GM12801 (cell line): ENCODE measurements around the gene PLEKHG4.

Experiments used
- CTCF ChIP-seq: IDR thresholded peaks from one replicate; pipeline ENCODE4 v1.5.1; 2011; ENCODE audit warnings: control low read depth; ENCODE audit not compliant: insufficient read length; ENCODE audit errors: extremely low read depth

The PLEKHG4 gene

DNA sequence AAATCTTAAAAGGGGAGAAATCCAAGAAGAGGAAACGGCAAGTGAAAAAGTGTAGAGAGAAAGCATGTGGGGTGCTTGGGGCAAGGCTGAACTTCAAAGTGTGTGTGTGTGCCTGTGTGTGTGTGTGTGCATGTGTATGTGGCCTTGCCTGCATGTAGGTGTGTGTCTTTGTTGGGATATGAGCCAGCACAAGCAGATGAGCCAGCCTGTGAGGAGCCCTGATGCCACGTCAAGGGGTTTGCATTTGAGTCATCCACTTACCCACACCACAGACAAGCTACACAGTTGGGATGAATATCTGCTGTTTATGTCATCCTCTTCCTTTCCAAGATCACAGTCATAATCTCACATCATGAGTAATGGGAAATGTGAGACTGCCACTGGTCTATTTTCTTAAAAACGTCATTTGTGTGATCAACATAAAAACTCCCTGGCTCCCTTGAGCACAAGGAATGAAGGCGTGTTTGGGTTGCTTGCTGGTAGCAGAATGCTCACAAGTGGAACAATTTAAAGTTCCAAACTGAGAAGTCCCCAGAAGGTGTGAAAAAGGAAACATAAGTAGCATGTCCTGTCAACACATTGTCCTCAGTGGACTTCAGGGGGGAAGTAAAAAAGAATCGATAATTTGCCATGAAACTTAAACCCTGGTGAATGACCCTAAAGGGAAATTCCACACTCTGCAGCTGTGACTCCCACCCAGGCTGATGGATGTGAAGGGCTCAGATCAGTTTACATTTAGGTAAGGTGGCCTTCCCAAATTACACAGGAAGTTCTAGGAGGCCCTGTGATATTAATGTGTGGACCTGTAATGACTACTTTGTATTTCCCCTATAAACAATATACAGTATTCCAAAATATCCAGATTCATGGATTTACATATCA is 32.5 kb downstream of the PLEKHG4 start:
- no peak for TF ChIP-seq CTCF

- no peak for TF ChIP-seq CTCF
These were observed 33.4 kb downstream of the PLEKHG4 start for GRCh38 chr16:67312719-67313118.

- TF ChIP-seq CTCF = no peak
These were observed 38.5 kb downstream of the PLEKHG4 start for GRCh38 chr16:67317853-67318252.

DNA sequence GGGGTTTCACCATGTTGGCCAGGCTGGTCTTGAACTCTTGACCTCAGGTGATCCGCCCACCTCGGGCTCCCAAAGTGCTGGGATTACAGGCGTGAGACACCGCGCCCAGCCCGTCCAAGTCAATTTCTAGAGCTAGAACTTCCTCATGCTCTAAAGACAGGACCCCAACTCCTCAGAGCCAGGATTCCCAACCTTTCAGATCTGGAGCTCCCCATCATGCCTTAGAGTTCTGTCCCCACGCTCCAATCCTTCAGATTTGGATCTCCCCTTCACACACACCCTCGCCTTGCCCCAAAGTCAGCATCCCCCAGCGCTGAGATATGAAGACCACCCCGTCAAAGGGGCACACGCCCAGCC is 46.8 kb downstream of the PLEKHG4 start:
- TF ChIP-seq CTCF = no peak

DNA sequence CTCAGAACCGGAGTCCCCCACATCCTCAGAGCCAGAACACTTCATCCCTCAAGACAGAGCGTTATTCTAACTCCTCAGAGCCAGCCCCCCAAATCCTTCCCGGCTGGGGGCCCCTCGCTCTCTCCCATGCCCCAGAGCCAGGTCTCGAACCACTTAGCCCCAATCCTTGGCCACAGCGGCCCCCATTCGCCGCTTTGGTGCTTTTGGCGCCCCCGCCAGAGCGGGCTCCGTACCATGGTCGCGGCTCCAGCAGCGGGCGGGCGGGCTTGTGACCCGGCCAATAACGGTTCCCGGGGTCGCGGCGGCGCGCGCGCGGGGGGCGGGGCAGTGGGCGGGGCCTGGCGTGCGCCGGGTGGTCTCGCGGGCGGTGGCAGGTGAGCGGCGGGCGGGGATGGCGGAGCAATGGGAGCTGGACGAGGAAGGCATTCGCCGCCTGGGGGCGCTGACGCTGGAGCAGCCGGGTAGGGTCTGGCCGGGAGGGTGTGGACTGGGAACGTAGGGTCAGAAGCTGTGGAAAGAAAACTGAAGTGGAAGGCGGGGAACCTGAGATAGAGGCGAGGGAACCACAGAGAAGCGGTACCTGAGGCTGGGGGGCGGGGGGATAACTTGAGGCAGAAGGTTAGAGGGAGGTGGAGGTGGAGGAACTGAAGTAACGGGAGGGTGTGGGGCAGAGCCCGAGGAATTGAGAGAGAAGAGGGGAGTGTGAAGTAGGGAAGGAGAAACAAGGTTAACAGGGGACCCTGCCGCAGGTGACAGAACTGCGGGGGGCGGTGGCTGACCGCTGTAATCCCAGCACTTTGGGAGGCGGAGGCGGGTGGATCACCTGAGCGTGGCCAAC is 47.4 kb downstream of the PLEKHG4 start, which contains the start of the genes KCTD19 and LRRC36:
KCTD19 (minus strand) TSS at position 270 of the 838 bp plus-strand sequence; CDS start at position 236, 34 bp downstream.
LRRC36 (plus strand) TSS at position 344 of the 838 bp plus-strand sequence; CDS start at position 392, 48 bp downstream.
- no peak for TF ChIP-seq CTCF

GRCh38 chr16:67327743-67328142 is 48.4 kb downstream of the PLEKHG4 start:
- no peak for TF ChIP-seq CTCF

DNA sequence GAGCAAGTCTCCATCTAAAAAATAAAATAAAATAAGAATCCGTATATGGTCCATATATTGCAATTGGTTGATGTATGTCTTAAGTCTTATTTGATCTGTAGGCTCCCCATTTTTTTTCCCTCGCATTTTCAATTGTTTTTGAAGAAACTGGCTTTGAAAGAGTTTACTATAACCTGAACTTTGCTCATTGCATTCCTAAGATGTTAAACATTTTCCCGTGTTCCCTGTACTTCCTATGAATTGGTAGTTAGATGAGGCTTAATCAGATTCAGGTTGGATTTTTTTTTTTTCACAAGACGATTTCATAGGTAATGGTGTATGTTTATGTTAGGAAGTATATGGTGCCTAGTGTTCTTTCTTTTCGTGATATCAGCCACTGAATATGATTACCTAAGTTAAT is 50.6 kb downstream of the PLEKHG4 start:
- no peak for TF ChIP-seq CTCF
